ENCODE results near the gene SCN9A. TPM values are rescaled to one million over a fixed set of nuclear protein-coding genes. Genes with fewer than 3 reads are reported as not detected.

SCN9A gene
- total RNA-seq, 1 experiment from 2014 or later: 1.3 TPM

DNA sequence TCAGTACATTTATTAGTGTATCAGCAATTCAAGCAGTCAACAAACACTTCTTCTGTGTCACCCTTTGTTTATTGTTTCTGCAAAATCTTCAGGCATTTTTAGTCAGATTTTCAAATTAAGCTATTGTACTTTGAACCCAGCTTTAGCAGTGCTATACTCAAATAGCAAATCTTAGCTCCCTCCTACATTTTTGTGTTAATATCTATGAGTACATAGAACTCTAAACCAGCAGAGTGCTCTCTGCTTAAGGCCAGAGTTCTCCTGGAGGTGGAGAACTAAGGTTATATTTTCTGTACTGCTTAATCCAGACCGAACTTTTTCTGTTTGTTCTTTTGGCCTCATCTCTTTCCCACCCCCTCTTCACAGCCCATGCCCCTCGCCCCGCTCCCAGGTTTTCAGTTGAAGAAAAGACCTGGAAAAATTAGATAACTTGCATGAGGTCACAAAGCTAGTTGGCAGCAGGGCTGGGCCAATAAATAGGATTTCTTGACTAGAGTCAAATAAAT lies 218.7 kb downstream of the SCN9A start:
- H4K20me1 ChIP-seq (ENCODE audit: control insufficient read depth, insufficient read depth, insufficient read length): no peaks in the 10 kb centered on the region
- TF ChIP-seq, protein P1, sequence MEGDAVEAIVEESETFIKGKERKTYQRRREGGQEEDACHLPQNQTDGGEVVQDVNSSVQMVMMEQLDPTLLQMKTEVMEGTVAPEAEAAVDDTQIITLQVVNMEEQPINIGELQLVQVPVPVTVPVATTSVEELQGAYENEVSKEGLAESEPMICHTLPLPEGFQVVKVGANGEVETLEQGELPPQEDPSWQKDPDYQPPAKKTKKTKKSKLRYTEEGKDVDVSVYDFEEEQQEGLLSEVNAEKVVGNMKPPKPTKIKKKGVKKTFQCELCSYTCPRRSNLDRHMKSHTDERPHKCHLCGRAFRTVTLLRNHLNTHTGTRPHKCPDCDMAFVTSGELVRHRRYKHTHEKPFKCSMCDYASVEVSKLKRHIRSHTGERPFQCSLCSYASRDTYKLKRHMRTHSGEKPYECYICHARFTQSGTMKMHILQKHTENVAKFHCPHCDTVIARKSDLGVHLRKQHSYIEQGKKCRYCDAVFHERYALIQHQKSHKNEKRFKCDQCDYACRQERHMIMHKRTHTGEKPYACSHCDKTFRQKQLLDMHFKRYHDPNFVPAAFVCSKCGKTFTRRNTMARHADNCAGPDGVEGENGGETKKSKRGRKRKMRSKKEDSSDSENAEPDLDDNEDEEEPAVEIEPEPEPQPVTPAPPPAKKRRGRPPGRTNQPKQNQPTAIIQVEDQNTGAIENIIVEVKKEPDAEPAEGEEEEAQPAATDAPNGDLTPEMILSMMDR (conservative IDR thresholded peaks at IDR 0.05): no peak
- no peak overlapping the region for H2BK5ac ChIP-seq (ENCODE audit: insufficient read length, low read length)
- no peaks in the 10 kb centered on the region for H3K4me1 ChIP-seq (ENCODE audit: insufficient read depth, low read length)
- no peak overlapping the region for H3K14ac ChIP-seq (ENCODE audit: insufficient read depth, low read length)
- no peaks in the 10 kb centered on the region for H3K27me3 Mint-ChIP-seq (ENCODE audit: low read depth)
- H3K4me3 Mint-ChIP-seq: no peak overlapping the region
- H2BK15ac ChIP-seq (ENCODE audit: low read depth, low read length): no peak overlapping the region
- H2BK12ac ChIP-seq (ENCODE audit: insufficient read length, low read depth, low read length): no peak overlapping the region
- no CpG with 5 or more reads among the region's 3 CpGs for WGBS (ENCODE audit: extremely low coverage, insufficient read length, low lambda C conversion rate)
- no peak overlapping the region for H3K4me2 ChIP-seq (ENCODE audit: insufficient read depth, insufficient read length, low read length)
- H3K79me2 ChIP-seq (ENCODE audit: insufficient read depth, low read length): no peaks in the 10 kb centered on the region
- H3K36me3 Mint-ChIP-seq (ENCODE audit: insufficient read depth in 1 of 3, low read depth in 3 of 3): no peaks in the 10 kb centered on the region
- H3K9me3 Mint-ChIP-seq: no peaks in the 10 kb centered on the region
- H3K4ac ChIP-seq (ENCODE audit: low read depth, low read length): no peak overlapping the region
- no peak overlapping the region for H4K8ac ChIP-seq (replicated peaks; ENCODE audit: insufficient read length, low read depth, low read length)
- no peak overlapping the region for H4K5ac ChIP-seq (ENCODE audit: insufficient read length, low read depth, low read length)
- H3K18ac ChIP-seq (ENCODE audit: insufficient read length, low read depth, low read length): no peak overlapping the region
- no peak overlapping the region for H3K9ac ChIP-seq (ENCODE audit: extremely low read depth, insufficient read length, low read length)
- 0 out of 4 replicates have a peak, but pooled peaks cover 0 to 2% of the 10 kb centered on the region in 2 experiments for H3K4me1 Mint-ChIP-seq
- no peak overlapping the region for H2AK5ac ChIP-seq (ENCODE audit: insufficient read length, low read length)
- no peak for DNase-seq
- H3K23ac ChIP-seq (ENCODE audit: insufficient read length, low read depth, low read length): no peak overlapping the region
- H2AFZ ChIP-seq (ENCODE audit: low read length): no peak overlapping the region
- no peak overlapping the region for H3K27ac Mint-ChIP-seq
- no peaks in the 10 kb centered on the region for H3K27me3 ChIP-seq (ENCODE audit: insufficient read depth, low read length)
- no peak overlapping the region for H4K91ac ChIP-seq (ENCODE audit: insufficient read length, low read depth, low read length)
- H2BK120ac ChIP-seq (ENCODE audit: low read depth, low read length, poor library complexity, severe bottlenecking): no peak overlapping the region
- no peaks in the 10 kb centered on the region for H3K79me1 ChIP-seq (ENCODE audit: insufficient read depth, low read depth, low read length, poor library complexity, severe bottlenecking)
- H3K27ac ChIP-seq (ENCODE audit: insufficient read length, low read depth, low read length): no peak overlapping the region
- H3K23me2 ChIP-seq (ENCODE audit: insufficient read length, low read depth, low read length, poor library complexity, severe bottlenecking): no peaks in the 10 kb centered on the region
- H3K56ac ChIP-seq (ENCODE audit: insufficient read length, low read depth, low read length): no peak overlapping the region
- H3T11ph ChIP-seq (ENCODE audit: low read length): no peak overlapping the region
- no peaks in the 10 kb centered on the region for H3K9me3 ChIP-seq (ENCODE audit: control insufficient read depth, low read depth, low read length)
- H2BK20ac ChIP-seq (ENCODE audit: low read depth, low read length, poor library complexity, severe bottlenecking): no peak overlapping the region

All from H9 (cell line).